OCI-LY1 (cell line): Measurements from ENCODE around the gene PWP2.

Source experiments
- H2AFZ ChIP-seq: fragments of 200-600 bp; sonication (generic), shearing (Covaris generic); 2 replicates; pipeline ENCODE4 v1.6.0; 2014; ENCODE audit warnings: antibody characterized with exemption, mild to moderate bottlenecking, low read length
- H3F3A ChIP-seq: fragments of 200-600 bp; sonication (generic), shearing (Covaris generic); 2 replicates; pipeline ENCODE4 v1.6.0; 2014; ENCODE audit warnings: mild to moderate bottlenecking, antibody characterized with exemption, low read length, moderate library complexity; ENCODE audit not compliant: insufficient read depth
- H3K27ac ChIP-seq: fragments of 200-600 bp; sonication (generic); 2 replicates; pipeline ENCODE4 v1.5.1; 2014; ENCODE audit warnings: low read length, mixed run types, mild to moderate bottlenecking, low read depth; ENCODE audit not compliant: poor library complexity, severe bottlenecking
- H3K27me3 ChIP-seq: fragments of 200-600 bp; sonication (generic); 2 replicates; pipeline ENCODE4 v1.6.0; 2014; ENCODE audit warnings: antibody characterized with exemption, mild to moderate bottlenecking, low read length, moderate library complexity; ENCODE audit not compliant: insufficient read depth
- H3K36me3 ChIP-seq: fragments of 200-600 bp; sonication (generic); 2 replicates; pipeline ENCODE4 v1.6.1; 2014; ENCODE audit warnings: mild to moderate bottlenecking, antibody characterized with exemption, low read length, moderate library complexity, mixed read lengths; ENCODE audit not compliant: insufficient read depth
- H3K4me1 ChIP-seq: fragments of 200-600 bp; sonication (generic); 2 replicates; pipeline ENCODE4 v1.5.1; 2014; ENCODE audit warnings: mild to moderate bottlenecking, low read length, moderate library complexity; ENCODE audit not compliant: insufficient read depth, severe bottlenecking
- H3K4me2 ChIP-seq: fragments of 200-600 bp; sonication (generic), shearing (Covaris generic); 2 replicates; pipeline ENCODE4 v1.6.1; 2014; ENCODE audit warnings: low read length
- H3K4me3 ChIP-seq: fragments of 200-600 bp; sonication (generic); 2 replicates; pipeline ENCODE4 v1.5.1; 2014; ENCODE audit warnings: low read length, low read depth, mild to moderate bottlenecking, mixed read lengths; ENCODE audit not compliant: poor library complexity, severe bottlenecking
- H3K79me2 ChIP-seq: fragments of 200-600 bp; shearing (Covaris generic); 2 replicates; pipeline ENCODE4 v1.6.1; 2016; ENCODE audit warnings: mixed run types, low read length, mixed read lengths; ENCODE audit not compliant: insufficient read depth
- H3K9ac ChIP-seq: fragments of 200-600 bp; sonication (generic), shearing (Covaris generic); 2 replicates; pipeline ENCODE4 v1.6.1; 2014; ENCODE audit warnings: mild to moderate bottlenecking, low read length, mixed read lengths
- H3K9me2 ChIP-seq: fragments of 200-600 bp; sonication (generic), shearing (Covaris generic); 2 replicates; pipeline ENCODE4 v1.6.1; 2014; ENCODE audit warnings: low read depth, mild to moderate bottlenecking, low read length, mixed read lengths
- H3K9me3 ChIP-seq: fragments of 200-600 bp; shearing (Covaris generic); 2 replicates; pipeline ENCODE4 v1.6.1; 2014; ENCODE audit warnings: low read length, mixed read lengths
- H4K20me1 ChIP-seq: fragments of 200-600 bp; sonication (generic), shearing (Covaris generic); 2 replicates; pipeline ENCODE4 v1.6.0; 2016; ENCODE audit warnings: mild to moderate bottlenecking, low read length; ENCODE audit not compliant: insufficient read depth
- EZH2 ChIP-seq: fragments of 200-600 bp; sonication (generic), shearing (Covaris generic); IDR thresholded peaks from 2 replicates; pipeline ENCODE4 v1.8.0; 2017; ENCODE audit warnings: borderline replicate concordance, mixed run types, mild to moderate bottlenecking, antibody characterized with exemption, low read length, moderate library complexity, mixed read lengths
- TF ChIP-seq, protein P1 (sequence below): fragments of 200-600 bp; sonication (generic), shearing (Covaris generic); IDR thresholded peaks from 2 replicates; pipeline ENCODE4 v1.5.1; 2017; ENCODE audit warnings: mild to moderate bottlenecking, antibody characterized with exemption, low read length, moderate library complexity, mixed read lengths

PWP2 gene

DNA sequence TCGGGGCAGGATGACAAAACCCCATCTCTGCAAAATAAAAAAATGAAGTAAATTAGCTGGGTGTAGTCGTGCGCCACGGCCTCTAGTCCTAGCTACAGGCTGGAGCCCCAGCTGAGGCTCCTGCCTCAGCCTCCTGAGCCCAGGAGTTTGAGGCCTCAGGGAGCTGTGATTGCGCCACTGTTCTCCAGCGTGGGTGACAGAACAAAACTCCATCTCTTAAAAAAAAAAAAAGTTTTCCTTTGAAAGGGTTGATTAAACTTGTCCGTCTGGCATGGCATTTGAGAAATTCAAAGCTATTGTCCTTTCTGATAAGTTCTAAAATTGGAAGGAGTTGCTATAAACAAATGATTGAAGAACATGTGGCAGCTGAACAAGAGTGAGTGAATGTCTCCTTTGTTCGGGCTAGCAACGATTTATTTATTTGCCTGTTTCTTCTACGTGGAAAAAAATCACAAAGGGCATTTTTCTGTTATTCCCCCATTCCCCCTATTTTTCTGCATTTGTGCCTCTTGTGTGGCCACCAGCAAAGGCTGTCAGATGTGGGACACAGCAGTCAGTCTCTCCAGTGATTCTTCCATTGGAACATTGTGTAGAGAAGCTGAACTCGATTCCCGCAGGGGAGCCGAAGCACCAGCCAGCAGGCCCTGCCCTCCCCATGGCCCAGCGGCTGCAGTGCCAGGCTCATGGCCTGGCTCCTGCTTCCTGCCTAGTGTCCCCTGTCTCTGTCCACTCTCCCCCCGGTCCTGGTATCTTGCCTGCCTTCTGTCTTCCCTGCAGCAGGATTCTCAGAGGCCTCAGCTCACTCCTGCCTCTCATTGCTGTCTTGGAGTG lies 21.5 kb upstream of the PWP2 start:
- no peak for TF ChIP-seq EZH2
- TF ChIP-seq, protein P1, sequence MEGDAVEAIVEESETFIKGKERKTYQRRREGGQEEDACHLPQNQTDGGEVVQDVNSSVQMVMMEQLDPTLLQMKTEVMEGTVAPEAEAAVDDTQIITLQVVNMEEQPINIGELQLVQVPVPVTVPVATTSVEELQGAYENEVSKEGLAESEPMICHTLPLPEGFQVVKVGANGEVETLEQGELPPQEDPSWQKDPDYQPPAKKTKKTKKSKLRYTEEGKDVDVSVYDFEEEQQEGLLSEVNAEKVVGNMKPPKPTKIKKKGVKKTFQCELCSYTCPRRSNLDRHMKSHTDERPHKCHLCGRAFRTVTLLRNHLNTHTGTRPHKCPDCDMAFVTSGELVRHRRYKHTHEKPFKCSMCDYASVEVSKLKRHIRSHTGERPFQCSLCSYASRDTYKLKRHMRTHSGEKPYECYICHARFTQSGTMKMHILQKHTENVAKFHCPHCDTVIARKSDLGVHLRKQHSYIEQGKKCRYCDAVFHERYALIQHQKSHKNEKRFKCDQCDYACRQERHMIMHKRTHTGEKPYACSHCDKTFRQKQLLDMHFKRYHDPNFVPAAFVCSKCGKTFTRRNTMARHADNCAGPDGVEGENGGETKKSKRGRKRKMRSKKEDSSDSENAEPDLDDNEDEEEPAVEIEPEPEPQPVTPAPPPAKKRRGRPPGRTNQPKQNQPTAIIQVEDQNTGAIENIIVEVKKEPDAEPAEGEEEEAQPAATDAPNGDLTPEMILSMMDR: no peak
- no peaks in the 10 kb centered on the region for H3K27me3 ChIP-seq
- no peak overlapping the region for H3K4me2 ChIP-seq
- H3K4me3 ChIP-seq: no peak overlapping the region
- H4K20me1 ChIP-seq: no peaks in the 10 kb centered on the region
- H3K27ac ChIP-seq: no peak overlapping the region
- peaks cover 77% of the 10 kb centered on the region for H3K36me3 ChIP-seq
- H3K9me3 ChIP-seq: no peaks in the 10 kb centered on the region
- H3F3A ChIP-seq: no peaks in the 10 kb centered on the region
- H3K79me2 ChIP-seq: no peaks in the 10 kb centered on the region
- no peak overlapping the region for H2AFZ ChIP-seq
- H3K4me1 ChIP-seq: peaks cover 22% of the 10 kb centered on the region
- H3K9me2 ChIP-seq: no peaks in the 10 kb centered on the region
- no peak overlapping the region for H3K9ac ChIP-seq

DNA sequence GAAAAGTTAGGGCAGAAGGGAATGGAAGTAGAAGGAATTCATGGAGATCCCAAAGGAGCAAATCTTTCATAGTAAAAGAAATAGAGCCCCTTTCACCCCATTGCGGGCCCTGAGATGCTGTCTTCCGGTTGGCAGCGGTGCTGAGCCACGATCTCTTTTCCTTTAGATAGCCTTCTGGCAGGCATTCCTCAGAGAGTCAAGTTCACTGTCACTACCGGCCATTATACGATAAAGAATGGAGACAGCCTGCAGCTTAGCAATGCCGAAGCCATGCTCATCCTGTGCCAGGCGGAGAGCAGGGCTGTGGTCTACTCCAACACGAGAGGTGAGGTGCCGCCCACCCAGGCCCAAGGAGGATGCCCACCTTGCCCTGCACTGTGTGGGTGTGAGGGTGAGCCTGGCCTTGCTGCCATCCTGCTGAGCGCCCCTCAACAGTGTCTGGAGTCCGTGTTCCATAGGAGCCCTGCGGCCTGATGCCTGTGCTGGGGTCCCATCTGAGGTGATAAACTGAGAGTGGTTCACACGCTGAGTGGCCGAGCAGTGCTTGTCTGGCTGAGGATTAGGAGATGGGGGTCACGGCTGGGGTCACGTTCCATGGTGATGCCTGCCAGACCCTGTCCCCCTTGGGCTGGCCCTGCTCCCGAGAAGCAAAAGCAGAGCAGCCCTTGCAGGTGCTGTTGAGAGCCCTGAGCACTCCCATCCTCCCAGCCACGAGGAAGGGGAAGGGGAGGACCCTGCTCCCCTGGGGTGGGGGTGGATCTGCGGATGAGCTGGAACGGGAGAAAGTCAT lies 20.4 kb upstream of the PWP2 start:
- H3K36me3 ChIP-seq: peaks cover 70% of the 10 kb centered on the region

More for the DNA sequence above, 20.4 kb upstream of the PWP2 start:
- H3K27ac ChIP-seq: no peak overlapping the region
- H3F3A ChIP-seq: no peaks in the 10 kb centered on the region
- H3K4me2 ChIP-seq: no peak overlapping the region
- no peaks in the 10 kb centered on the region for H4K20me1 ChIP-seq
- no peak overlapping the region for H3K9ac ChIP-seq
- no peaks in the 10 kb centered on the region for H3K79me2 ChIP-seq
- no peak overlapping the region for H3K4me3 ChIP-seq
- no peaks in the 10 kb centered on the region for H3K9me2 ChIP-seq
- no peaks in the 10 kb centered on the region for H3K9me3 ChIP-seq
- TF ChIP-seq, protein P1: no peak
- TF ChIP-seq EZH2: no peak
- H3K4me1 ChIP-seq: peaks cover 22% of the 10 kb centered on the region
- H3K27me3 ChIP-seq: no peaks in the 10 kb centered on the region
- H2AFZ ChIP-seq: no peak overlapping the region
